GM23248 (cell line): ENCODE results near the gene DIAPH3. TPM values are rescaled to one million over a fixed set of nuclear protein-coding genes. Genes with fewer than 3 reads are reported as not detected.
"Not testable (repeated sequence)": the region's sequence is repeated elsewhere in the genome, so short reads cannot be mapped to it uniquely, and the experiment has no call there.

Experiments
- DNase-seq: peaks from one replicate; pipeline ENCODE4 v3.0.0-alpha.2; 2015
- H2AFZ ChIP-seq: fragments of 200-600 bp; sonication (generic); 2 replicates; pipeline ENCODE4 v1.6.1; 2016; ENCODE audit warnings: antibody characterized with exemption
- H3F3A ChIP-seq: fragments of 200-600 bp; sonication (generic); 2 replicates; pipeline ENCODE4 v1.6.1; 2016; ENCODE audit warnings: mild to moderate bottlenecking, antibody characterized with exemption, mixed run types; ENCODE audit not compliant: insufficient read depth
- H3K27ac ChIP-seq: fragments of 200-600 bp; sonication (generic); 2 replicates; pipeline ENCODE4 v1.5.1; 2016; ENCODE audit warnings: mild to moderate bottlenecking
- H3K27me3 ChIP-seq: fragments of 200-600 bp; sonication (generic); replicated peaks from 2 replicates; pipeline ENCODE4 v1.6.1; 2016; ENCODE audit warnings: mild to moderate bottlenecking; ENCODE audit not compliant: insufficient read depth
- H3K36me3 ChIP-seq: fragments of 200-600 bp; sonication (generic); 2 replicates; pipeline ENCODE4 v1.6.1; 2016; ENCODE audit warnings: low read depth, mild to moderate bottlenecking
- H3K4me1 ChIP-seq: fragments of 200-600 bp; sonication (generic); 2 replicates; pipeline ENCODE4 v1.6.1; 2016; ENCODE audit warnings: mild to moderate bottlenecking; ENCODE audit not compliant: insufficient read depth
- H3K4me2 ChIP-seq: fragments of 200-600 bp; sonication (generic); one replicate; pipeline ENCODE4 v1.6.1; 2016; ENCODE audit warnings: mild to moderate bottlenecking; ENCODE audit not compliant: unreplicated experiment
- H3K4me3 ChIP-seq: fragments of 200-600 bp; sonication (generic); 2 replicates; pipeline ENCODE4 v1.5.1; 2016; ENCODE audit warnings: mild to moderate bottlenecking
- H3K79me2 ChIP-seq: fragments of 200-600 bp; sonication (generic); 2 replicates; pipeline ENCODE4 v1.6.1; 2016; ENCODE audit warnings: mild to moderate bottlenecking; ENCODE audit not compliant: insufficient read depth
- H3K9ac ChIP-seq: fragments of 200-600 bp; sonication (generic); 2 replicates; pipeline ENCODE4 v1.6.1; 2016; ENCODE audit warnings: mild to moderate bottlenecking
- H3K9me2 ChIP-seq: fragments of 200-600 bp; sonication (generic); 2 replicates; pipeline ENCODE4 v1.6.1; 2016; ENCODE audit warnings: mixed run types, mild to moderate bottlenecking, moderate library complexity; ENCODE audit not compliant: insufficient read depth
- H3K9me3 ChIP-seq: fragments of 200-600 bp; sonication (generic); one replicate; pipeline ENCODE4 v1.6.1; 2017; ENCODE audit warnings: low read depth
- H4K20me1 ChIP-seq: fragments of 200-600 bp; sonication (generic); 2 replicates; pipeline ENCODE4 v1.6.0; 2016; ENCODE audit not compliant: insufficient read depth
- EZH2 ChIP-seq: fragments of 200-600 bp; sonication (generic); IDR thresholded peaks from 2 replicates; pipeline ENCODE4 v1.6.1; 2018; ENCODE audit warnings: antibody characterized with exemption, mild to moderate bottlenecking; ENCODE audit not compliant: insufficient read depth, poor library complexity, severe bottlenecking
- EZH2phosphoT487 ChIP-seq: fragments of 200-600 bp; sonication (generic); IDR thresholded peaks from 2 replicates; pipeline ENCODE4 v1.6.1; 2018; ENCODE audit warnings: antibody characterized with exemption, moderate library complexity, mild to moderate bottlenecking, low read depth; ENCODE audit not compliant: insufficient read depth
- WGBS, 2 experiments: methylation state at CpG; one replicate each; pipeline ENCODE4 v1.1.6; 2015 to 2017; ENCODE audit warnings: low lambda C conversion rate in 2 of 2, low coverage in 1 of 2; ENCODE audit errors: missing lambda C conversion rate in 2 of 2; 5-methylcytosine and 5-hydroxymethylcytosine counted together
- in situ Hi-C: fragments of 300-500 bp; cut with MboI; formaldehyde crosslinking; loops from 2 replicates; pipeline ENCODE4 v1.15.0; 2020
- polyA plus RNA-seq: library from polyadenylated mRNA; unstranded; fragments of >200 nt; fragmentation: Nextera tagmentation; extraction: Ambion mirVana; gene quantifications from 2 replicates; pipeline ENCODE4 v1.2.1, GENCODE V29; 2016
- total RNA-seq: library from RNA; depleted of rRNA; stranded (reverse); fragments of >200 nt; shearing (Covaris generic); gene quantifications from 2 replicates; pipeline ENCODE4 v1.2.3, GENCODE V29; 2014

Gene DIAPH3
- total and polyA plus RNA-seq, 2 experiments from 2014 or later = 12.1 to 18.1 TPM

- Histone ChIP-seq H4K20me1 (no peaks in the 10 kb centered on the region), H3K27ac (no peak overlapping the region), H3K4me2 (no peak overlapping the region), H3K4me3 (no peak overlapping the region), H2AFZ (no peak overlapping the region), H3F3A (no peaks in the 10 kb centered on the region), H3K4me1 (no peaks in the 10 kb centered on the region), H3K9me3 (no peaks in the 10 kb centered on the region), H3K27me3 (peaks cover 12% of the 10 kb centered on the region; the same call in 1 of the 2 replicates), H3K36me3 (no peaks in the 10 kb centered on the region), H3K79me2 (no peaks in the 10 kb centered on the region), H3K9ac (no peak overlapping the region), H3K9me2 (no peaks in the 10 kb centered on the region)
- DNase-seq = no peak
- TF ChIP-seq EZH2 (no peak), EZH2phosphoT487 (no peak)
- in situ Hi-C loops = no loop called here
These were observed 37.6 kb upstream of the DIAPH3 start for GRCh38 chr13:60201286-60201685.

- H3K79me2 ChIP-seq, H3K27me3 ChIP-seq, H3K9me3 ChIP-seq, in situ Hi-C loops, H4K20me1 ChIP-seq, H3F3A ChIP-seq, DNase-seq, H3K9me2 ChIP-seq, H3K4me1 ChIP-seq, H3K9ac ChIP-seq, H3K36me3 ChIP-seq, H3K4me3 ChIP-seq, H3K4me2 ChIP-seq, H3K27ac ChIP-seq, H2AFZ ChIP-seq: not testable (repeated sequence)
- 60 to 64% methylated on average over 2 of the region's 2 CpGs for WGBS, 2 experiments
These were observed 32.2 kb upstream of the DIAPH3 start for GRCh38 chr13:60195893-60196292.

- Histone ChIP-seq H4K20me1 (no peaks in the 10 kb centered on the region), H3K79me2 (no peaks in the 10 kb centered on the region), H3K36me3 (no peaks in the 10 kb centered on the region), H3K4me1 (no peaks in the 10 kb centered on the region), H3K27ac (no peak overlapping the region), H3K4me3 (no peak overlapping the region), H3F3A (no peaks in the 10 kb centered on the region), H3K9me3 (no peaks in the 10 kb centered on the region), H3K27me3 (0 out of 2 replicates have a peak, but pooled peaks cover 5% of the 10 kb centered on the region), H2AFZ (no peak overlapping the region), H3K9me2 (no peaks in the 10 kb centered on the region), H3K4me2 (no peak overlapping the region), H3K9ac (no peak overlapping the region)
- DNase-seq = no peak
- in situ Hi-C loops = no loop called here
- 83 to 100% methylated on average over 1 of the region's 1 CpG for WGBS, 2 experiments
- TF ChIP-seq EZH2 (no peak), EZH2phosphoT487 (no peak)
These were observed 19.2 kb upstream of the DIAPH3 start for GRCh38 chr13:60182907-60183306.

GRCh38 chr13:60178327-60178726 lies 14.6 kb upstream of the DIAPH3 start:
- Histone ChIP-seq H3K4me3 (no peak overlapping the region), H3F3A (no peaks in the 10 kb centered on the region), H3K9me2 (no peaks in the 10 kb centered on the region), H2AFZ (no peak overlapping the region), H3K4me2 (no peak overlapping the region), H3K27me3 (peaks cover 8% of the 10 kb centered on the region; the same call in 1 of the 2 replicates), H3K79me2 (no peaks in the 10 kb centered on the region), H3K9ac (no peak overlapping the region), H3K9me3 (no peaks in the 10 kb centered on the region), H4K20me1 (no peaks in the 10 kb centered on the region), H3K4me1 (no peaks in the 10 kb centered on the region), H3K36me3 (no peaks in the 10 kb centered on the region), H3K27ac (no peak overlapping the region)
- in situ Hi-C loops = no loop called here
- no peak for TF ChIP-seq EZH2phosphoT487
- no peak for TF ChIP-seq EZH2
- DNase-seq = no peak
- WGBS, 2 experiments = 68 to 72% methylated on average over 1 of the region's 1 CpG

GRCh38 chr13:60175571-60175970 lies 11.8 kb upstream of the DIAPH3 start:
- no peak for DNase-seq
- 66% methylated on average over 5 of the region's 5 CpGs for WGBS, 2 experiments
- Histone ChIP-seq H2AFZ (no peak overlapping the region), H3K27me3 (peaks cover 8% of the 10 kb centered on the region; the same call in 1 of the 2 replicates), H3K79me2 (no peaks in the 10 kb centered on the region), H3K9ac (no peak overlapping the region), H3K9me3 (no peaks in the 10 kb centered on the region), H3K4me3 (no peak overlapping the region), H3K4me1 (no peaks in the 10 kb centered on the region), H3K4me2 (no peak overlapping the region), H4K20me1 (no peaks in the 10 kb centered on the region), H3K27ac (no peak overlapping the region), H3F3A (no peaks in the 10 kb centered on the region), H3K36me3 (no peaks in the 10 kb centered on the region), H3K9me2 (no peaks in the 10 kb centered on the region)
- no peak for TF ChIP-seq EZH2phosphoT487
- TF ChIP-seq EZH2 = no peak
- in situ Hi-C loops = no loop called here
